SIG-M5 treated with dmso at 0.1 percent for 504 hours (cell line): ENCODE data around the gene NMNAT3.

Experiments
- DNase-seq: peaks from one replicate; lab custom pipeline; 2025; ENCODE audit not compliant: unreplicated experiment; lab: John Stamatoyannopoulos, UW

Gene NMNAT3

DNA sequence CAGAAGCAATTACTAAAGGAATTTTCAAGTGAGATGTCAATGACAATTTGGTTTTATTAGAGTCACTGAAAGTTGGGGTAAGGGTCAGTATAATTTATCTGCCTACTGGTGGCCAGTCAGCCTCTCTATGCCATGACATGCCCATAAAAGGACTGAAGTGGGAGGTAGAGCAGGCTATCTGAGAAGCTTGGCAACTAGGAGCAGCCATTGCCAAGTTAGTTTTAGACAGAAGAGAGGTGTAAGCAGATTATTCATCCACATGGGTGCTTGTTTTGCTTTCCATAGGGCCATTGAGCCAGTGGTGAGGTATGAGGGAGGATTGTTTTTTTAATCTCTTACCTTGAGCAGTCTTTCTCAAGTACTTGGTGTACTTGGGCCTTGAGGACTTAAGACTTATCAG is 130.1 kb downstream of the NMNAT3 start:
- no peak for DNase-seq

DNA sequence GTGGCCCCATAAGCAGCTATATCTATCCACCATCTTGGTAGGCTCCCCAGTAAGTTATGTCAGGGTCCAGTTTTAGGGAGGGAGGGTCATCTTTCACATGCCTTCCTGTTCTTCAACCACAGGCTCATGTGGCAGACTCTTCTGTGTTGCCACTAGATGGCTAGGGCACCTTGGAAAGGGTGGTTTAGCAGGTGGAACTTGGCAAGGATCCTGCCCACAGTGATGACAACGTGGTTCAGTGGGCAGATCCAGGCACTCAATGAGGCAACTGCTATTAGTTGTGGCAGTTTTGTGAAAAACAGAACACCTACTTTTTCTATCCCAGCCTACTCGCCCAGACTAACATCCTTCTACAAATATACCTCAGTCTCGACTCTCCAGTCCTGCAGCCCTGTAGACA is 131.0 kb downstream of the NMNAT3 start:
- DNase-seq: no peak

DNA sequence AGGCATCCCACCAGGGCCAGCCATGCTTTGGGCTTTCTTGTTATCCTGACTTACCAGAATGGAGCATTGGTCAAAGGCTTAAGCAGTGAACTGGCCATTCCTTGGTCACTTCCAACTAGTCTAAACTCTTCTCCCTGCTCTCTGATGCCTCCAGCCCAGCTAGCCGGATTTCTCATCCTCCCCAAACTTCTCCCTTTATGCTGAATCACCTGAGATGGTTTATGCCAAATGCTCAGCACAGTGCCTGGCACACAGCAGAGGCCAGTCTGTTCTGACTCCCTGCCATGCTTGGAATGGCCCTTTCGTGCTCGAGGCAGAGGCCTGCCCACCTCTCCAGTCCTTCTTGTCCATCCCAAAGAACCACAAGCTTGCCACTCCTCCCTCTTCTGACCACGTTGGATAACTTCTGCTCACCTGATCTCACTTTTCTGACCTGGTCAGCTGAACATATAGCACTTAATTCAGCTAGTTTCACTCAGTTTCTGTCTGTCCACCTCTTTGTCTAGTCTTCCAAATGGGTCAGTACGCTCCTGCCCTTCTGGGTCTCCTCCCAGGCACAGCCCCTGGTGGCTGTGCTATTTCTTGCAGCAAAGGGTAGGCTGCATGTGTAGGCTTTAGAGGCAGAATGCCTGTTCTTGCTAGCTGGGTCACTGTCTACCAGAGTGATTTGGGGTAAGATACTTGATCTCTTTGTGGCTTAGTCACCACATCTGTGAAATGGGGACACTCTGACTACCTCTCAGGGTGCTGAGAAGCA is 136.1 kb downstream of the NMNAT3 start:
- DNase-seq: no peak

DNA sequence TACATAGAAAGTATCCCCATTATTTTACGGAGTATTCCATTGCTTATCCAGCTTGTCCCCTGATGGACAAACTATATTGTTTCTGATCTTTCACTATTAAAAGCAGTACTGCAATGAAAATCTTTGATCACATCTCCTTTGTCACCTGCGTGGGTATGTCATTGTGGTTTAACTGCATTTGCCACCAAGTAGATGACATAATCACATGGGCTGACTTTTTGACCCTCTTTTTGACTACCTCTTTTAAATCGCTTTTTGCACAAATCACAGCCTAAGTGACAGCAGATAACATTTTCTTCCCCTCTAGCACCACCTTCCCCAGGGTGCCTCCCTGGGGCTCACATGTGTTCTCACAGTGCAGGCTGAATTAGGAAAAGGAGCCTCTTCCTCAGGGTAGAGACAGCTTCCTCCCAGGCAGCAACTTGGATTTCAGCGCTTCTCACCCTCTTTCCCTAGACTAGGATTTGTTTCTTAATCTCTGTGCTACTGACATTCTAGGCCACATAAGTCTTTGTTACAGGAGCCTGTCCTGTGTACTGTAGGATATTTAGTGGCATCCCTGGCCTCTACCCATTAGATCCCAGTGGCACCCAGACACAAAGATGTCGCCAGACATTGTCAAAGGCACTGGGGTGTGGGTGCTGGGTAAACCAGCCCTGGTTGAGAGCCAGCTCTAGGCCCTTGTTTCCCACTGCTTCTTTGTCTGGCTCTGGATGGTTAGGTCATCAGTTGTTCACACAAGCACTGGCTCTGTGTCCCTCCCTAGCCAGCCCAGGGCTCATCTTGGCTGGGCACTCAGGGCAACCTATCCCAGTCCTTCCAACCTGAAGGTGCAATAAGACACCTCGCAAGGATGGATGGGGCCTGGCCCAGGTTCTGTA is 136.9 kb downstream of the NMNAT3 start:
- no peak for DNase-seq

DNA sequence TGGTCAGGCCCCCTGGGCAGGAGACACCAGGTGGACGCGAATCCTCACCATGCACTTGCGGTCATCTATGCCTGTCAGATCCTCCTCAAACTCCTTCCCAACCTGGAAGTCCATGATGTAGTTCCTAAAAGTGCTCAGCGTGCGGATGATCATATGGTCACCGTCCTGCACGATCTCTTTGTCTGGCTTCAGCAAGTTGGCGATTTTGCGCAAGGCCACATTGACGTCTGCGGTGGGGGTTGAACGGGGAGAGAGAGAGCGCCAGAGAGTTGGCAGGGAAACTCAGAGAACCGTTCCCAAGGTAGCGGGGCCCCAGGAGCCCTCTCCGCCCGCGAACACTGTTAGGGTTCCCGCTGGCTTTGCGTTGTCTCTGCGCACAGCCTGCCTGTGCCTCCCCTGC is 139.0 kb downstream of the NMNAT3 start:
- DNase-seq: no peak

DNA sequence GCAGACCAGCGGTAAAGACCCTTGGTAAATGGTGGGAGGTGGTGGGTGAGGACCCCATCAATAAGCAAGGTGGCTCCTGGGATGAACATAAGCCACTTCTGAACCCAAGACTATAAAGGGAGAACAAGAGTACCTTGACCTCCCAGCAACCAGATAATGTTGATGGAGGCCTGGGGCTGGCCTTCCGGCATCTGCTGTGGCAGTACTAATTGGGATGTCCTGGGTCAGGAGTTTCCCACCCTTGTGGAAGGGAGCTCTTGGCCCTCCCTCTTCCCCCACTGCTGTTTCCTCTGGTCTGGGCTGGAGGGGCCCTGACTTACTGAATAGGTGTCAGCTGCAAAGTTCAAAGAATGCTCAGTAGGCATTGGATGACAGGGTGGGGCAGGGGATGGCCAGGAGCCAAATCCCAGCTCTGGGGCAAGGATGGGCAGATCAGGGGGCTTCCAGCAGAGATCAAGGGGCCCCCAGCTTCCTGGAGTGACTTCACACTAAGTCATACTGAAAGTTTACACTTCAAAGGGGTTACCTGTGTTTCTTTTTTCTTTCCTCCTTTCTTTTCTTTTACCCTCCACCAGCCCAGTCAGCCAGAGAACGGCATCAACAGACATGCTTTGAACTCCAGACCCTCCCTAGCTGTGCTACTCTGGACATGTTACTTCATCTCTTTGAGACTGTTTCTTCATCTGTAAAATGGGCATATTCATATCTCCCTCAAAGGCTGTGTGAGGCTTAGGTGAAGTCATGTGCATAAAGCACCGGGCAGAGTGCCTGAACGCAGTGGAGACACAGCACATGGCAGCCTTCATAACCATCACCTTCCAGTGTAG is 139.8 kb downstream of the NMNAT3 start:
- DNase-seq: no peak

DNA sequence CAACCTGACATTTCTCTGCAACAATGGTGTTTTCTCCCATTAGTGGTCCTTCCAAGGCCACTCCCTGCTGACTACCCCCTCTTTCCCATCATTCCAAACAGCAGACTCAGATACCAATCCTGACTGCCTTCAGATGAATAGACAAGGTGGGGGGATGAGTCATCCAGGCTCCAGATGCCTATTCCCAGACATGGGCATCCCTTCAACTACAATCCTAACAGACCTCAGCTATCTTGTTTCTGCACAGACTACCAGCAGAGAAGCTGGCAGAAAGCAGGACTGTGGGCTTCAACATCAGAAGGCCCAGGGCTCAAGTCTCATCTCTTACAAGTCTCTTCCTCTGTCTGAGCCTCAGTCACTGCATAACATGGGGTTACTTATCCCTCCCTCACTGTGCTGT is 140.4 kb downstream of the NMNAT3 start:
- DNase-seq: no peak

DNA sequence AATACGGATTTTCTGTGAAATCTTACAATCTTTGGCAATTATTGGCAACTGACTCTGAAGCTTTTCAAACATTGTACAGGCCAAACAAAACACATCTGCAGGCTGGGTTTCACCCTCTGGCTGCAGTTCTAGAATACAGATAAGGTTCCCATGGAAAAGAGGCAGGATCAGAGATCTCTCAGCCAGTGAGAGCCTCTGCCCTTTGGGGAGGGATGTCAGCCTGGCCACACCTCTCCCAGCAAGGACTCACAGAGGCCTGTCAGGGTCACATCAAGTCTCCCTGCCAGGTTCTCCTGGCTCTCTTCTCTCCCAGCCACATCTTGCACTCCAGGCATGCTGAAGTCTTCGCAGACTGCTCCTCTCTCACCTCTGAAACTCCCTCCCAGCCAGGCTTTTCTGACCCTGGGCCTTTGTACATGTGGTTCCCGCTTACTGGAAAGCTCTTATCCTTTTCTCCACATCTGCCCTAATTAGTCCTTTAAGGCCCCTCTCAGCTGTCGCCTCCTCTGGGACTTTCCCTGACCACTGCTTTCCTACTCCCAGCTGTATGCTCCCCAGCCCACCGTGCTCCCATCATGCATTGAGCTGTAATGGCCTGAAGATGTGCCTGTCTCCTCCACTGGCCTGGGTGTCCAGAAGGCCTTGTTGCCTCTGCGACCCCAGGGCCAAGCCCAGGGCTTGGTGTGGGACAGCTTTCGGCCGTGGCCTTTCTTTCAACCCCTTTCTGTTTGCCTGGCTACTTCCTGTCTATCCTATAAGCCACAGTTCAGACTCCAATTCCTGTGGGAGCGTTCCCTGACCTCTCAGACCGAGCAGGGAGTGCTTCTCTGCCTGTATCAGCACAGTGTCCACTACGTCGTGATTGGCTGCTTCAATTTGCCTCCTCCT is 142.5 kb downstream of the NMNAT3 start:
- no peak for DNase-seq

DNA sequence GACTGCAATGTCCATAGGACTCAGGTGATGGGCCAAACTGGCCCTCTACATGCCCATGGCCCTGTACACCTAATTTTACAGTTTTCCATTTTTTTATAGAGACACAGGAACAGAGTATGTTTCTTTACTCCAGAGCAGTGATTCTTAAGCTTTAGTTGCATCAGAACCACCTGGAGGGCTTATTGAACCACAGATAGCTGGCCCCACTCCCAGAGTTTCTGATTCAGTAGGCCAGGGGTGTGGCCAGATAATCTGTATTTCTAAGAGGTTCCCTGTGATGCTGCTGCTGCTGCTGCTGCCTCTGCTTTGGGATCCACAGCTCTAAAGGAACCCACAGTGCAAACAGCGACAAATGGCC is 143.3 kb downstream of the NMNAT3 start:
- DNase-seq: no peak

DNA sequence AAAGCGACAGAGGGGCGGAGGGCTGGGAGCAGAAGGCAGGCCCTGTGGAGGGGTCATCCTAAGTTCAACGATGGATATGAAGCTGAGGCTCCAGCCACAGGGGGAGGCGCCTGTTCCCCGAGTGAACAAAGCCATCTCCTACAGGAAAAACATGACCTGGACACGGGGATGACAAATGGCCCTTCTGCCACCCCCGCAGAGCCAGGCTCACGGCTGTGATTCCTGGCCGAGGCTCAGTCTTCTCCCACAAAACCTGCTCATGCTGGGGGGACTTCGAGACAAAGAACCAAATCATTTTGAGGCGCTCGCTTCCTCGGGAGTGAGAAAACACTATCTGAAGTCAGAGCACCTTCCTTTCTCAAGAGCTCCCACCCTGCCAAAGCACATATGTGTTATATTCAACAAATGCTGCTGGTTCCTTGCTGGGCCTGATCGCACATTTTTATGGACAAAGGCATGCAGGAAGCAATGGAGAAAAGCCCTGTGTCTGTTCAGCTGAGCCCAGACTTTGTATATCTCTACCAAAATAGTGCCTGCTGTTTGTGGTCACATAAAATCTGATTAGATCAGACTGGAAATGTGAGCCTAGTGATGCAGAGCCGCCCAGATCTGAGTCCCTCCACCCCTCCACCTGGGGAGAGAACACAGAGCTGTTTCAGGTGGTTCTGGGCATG is 143.9 kb downstream of the NMNAT3 start:
- DNase-seq: no peak

DNA sequence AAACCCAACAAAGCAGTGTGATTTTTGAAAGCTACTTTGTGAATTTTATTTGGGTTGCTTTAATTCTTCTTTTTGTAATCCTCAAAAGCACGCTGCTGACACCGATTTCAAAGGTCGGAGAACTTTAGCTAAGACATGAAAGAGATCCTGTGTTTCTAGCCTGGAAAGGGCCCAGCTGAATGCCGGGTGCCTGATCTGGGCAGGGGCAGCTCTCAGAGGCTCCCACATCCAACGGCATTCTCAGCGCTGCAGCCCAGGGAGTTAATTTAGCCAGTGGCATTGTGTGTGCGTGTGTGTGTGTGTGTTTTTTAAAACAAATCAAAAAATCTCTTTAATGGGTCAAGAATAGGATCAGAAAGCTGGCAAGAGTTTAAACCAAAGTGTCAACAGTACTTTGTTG is 144.8 kb downstream of the NMNAT3 start:
- DNase-seq: no peak

DNA sequence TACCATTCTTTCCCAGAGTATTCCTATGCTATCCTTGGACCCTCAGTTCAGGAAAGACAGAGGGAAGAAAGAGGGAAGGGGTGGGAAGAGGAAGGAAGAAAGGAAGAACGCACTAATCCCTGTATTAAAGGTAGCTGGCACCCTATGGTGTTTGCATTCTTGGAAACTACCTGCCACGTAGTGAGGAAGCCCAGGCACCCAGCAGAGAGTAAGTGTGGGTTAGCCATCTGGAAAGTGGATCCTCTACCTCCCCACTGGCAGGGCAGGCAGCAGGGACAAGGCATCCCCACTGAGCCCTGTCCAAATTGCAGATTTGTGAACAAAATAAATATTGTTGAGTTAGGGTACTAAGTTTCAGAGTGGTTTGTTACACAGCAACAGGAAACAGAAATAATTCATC is 147.1 kb downstream of the NMNAT3 start:
- no peak for DNase-seq

DNA sequence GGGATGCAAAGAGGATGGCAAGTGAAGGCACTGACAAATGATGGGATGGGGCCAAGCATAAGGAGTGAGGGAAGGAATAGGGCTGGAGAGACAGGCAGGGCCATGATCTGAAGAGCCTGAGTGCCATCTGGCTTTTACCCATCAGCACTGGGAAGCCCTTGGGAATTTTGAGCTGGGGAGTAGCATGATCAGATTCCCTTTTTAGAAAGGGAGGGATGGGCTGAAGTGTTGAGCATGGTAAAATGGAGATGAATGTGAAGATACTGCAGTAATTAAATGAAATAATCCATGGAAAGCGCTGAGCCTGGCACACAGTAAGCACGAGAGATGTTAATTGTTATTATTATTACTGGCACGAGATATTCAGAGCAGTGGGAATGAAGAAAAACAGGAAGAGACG is 148.1 kb downstream of the NMNAT3 start:
- no peak for DNase-seq

DNA sequence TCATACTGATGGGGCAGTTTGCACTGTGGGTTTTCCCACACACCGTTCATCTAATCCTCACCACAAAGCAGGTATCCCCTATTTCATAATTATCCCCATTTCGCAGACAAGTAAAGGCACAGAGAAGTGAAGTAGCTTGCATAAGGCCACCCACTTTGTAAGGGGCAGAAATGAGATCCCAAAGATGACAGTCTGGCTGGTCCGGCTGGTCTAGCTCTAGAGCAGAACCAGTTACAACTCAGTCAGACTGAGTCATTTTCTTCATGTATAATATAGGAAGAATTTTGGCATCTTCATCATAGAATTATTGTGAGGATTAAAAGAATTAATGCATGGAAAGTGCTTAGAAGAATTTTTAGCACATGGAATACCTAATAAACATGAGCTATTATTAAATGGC is 148.8 kb downstream of the NMNAT3 start:
- no peak for DNase-seq

DNA sequence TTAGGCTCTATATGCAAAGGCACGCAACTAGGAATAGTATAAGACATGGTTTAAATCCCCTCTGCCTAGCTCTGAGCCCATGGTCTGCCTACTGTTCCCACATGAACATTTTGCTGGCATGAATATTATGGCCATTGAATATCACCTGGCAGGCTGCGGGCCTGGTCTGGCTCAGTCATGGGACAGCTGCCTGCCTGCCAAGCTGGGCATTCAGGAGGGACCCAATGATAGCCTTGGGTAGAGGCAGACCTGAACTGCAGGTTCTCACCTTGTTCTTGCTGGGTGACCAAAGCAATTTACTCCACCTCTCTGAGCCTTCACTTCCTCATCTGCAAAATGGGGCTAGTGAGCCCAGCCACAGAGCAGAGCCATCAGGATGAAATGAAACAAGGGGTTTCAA is 149.5 kb downstream of the NMNAT3 start:
- DNase-seq: no peak

DNA sequence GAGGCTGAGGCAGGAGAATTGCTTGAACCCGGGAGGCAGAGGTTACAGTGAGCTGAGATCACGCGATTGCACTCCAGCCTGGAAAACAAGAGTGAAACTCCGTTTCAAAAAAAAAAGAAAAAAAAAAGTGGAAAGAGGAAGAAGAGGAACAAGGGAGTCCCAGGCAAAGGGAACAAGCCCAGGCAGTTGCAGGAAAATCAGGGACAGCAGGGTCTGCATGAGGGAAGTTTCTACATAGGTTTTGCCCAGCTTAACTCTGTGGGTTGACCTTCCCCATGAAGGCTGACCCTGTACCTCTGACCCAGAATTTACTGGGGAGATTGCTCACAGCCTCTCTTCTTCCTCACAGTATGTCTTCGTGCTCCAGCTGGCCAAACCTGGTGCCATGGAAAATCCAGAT is 150.5 kb downstream of the NMNAT3 start:
- no peak for DNase-seq

DNA sequence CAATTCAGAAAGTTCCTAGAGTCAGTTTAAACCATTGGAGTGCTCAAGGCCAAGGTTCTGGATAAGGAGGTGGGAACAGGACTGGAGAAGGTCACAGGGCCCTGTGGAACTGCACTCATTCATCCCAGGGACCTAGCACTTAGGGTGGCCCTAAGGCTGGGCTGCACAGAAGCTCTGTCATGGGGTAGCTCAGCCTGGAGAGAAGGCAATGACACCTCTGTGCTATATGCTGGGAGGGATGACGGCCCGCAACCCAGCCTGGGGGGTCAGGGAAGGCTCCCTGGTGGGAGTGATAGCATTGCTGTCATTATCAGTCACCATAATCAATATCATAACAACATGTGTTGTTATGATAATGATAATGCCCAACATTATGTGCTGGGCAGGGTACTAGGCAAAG is 151.6 kb downstream of the NMNAT3 start:
- DNase-seq: no peak

DNA sequence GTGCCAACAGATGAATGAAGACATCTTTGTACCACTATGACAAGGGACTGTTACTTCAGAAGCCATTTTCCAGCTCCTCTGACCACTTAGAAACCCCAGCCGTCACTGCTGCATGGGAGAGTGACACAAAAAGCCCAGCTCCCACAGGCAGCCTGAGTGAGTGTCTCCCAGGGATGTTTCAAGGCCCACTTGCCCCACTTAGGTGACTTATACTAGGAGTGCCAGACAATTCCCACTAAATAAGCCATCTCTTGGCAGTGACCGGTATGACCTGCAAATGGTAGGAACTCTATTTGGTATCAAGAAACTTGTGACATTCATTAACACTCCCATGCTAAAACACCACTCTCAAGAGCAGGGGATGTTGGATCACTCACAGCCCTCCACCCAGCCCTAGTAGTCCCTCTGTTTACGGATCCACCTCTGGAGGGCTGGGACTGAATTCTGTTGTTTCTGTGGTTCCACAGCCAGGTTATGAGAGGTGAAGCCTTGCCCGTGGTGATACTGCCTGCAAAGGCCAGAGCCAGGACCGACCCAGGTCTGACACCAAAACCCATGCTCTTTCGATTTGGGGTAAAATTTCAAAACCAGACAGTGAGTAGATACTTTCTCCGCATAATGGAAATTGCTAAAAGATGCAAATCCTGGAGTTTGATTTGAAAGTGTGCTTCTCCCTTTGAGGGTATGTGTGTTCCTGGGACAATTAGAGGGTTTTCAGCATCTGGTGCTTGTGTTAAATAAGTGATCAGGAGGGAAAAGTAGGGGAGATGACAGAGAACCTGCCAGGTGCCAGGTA is 152.7 kb downstream of the NMNAT3 start:
- DNase-seq: no peak

DNA sequence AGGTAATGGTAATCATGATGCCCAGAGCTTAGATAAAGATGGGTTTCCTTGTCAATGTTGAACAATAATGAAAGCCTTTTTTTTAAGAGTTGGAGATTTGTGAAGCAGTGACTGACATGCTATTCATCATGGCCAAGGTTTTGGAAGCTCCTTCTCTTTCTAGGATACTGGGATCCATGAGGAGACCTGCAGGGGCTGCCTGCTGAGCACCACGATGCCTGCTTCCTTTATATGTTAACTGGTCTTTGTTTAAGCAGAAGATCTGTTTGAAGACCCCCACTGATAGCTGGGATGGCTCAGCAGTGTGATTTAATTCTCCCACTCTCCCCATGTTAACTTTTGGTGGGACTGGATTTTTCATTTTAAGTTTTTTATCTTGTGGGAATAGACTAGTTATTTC is 154.1 kb downstream of the NMNAT3 start:
- no peak for DNase-seq
